ENCODE measurements around the gene TECPR2.

TECPR2 gene

GRCh38 chr14:102493585-102493984 is 130.8 kb downstream of the TECPR2 start:
- H3K4me3 ChIP-seq (ENCODE audit: low read depth, low read length), result no peak overlapping the region
- TF ChIP-seq CTCF (IDR thresholded peaks at IDR 0.05; ENCODE audit: borderline replicate concordance, insufficient read depth, low read depth, low read length), result no peak

- no peak overlapping the region for H3K4me3 ChIP-seq (ENCODE audit: low read depth, low read length)
- TF ChIP-seq CTCF (IDR thresholded peaks at IDR 0.05; ENCODE audit: borderline replicate concordance, insufficient read depth, low read depth, low read length), result no peak
Measured at GRCh38 chr14:102495491-102496330, 133.0 kb downstream of the TECPR2 start.

- no peak overlapping the region for H3K4me3 ChIP-seq (ENCODE audit: low read depth, low read length)
- TF ChIP-seq CTCF (IDR thresholded peaks at IDR 0.05; ENCODE audit: borderline replicate concordance, insufficient read depth, low read depth, low read length), result no peak
Measured at GRCh38 chr14:102496331-102496691, 133.6 kb downstream of the TECPR2 start.

- H3K4me3 ChIP-seq (ENCODE audit: low read depth, low read length), result no peak overlapping the region
- TF ChIP-seq CTCF (IDR thresholded peaks at IDR 0.05; ENCODE audit: borderline replicate concordance, insufficient read depth, low read depth, low read length), result no peak
Measured at GRCh38 chr14:102496958-102497744, 134.4 kb downstream of the TECPR2 start.

- no peak overlapping the region for H3K4me3 ChIP-seq (ENCODE audit: low read depth, low read length)
- no peak for TF ChIP-seq CTCF (IDR thresholded peaks at IDR 0.05; ENCODE audit: borderline replicate concordance, insufficient read depth, low read depth, low read length)
Measured at GRCh38 chr14:102497998-102498677, 135.4 kb downstream of the TECPR2 start.

GRCh38 chr14:102498678-102499265 is 136.0 kb downstream of the TECPR2 start:
- H3K4me3 ChIP-seq (ENCODE audit: low read depth, low read length), result no peak overlapping the region
- TF ChIP-seq CTCF (IDR thresholded peaks at IDR 0.05; ENCODE audit: borderline replicate concordance, insufficient read depth, low read depth, low read length), result no peak

Measured in GM12875 (cell line).